Effector CD8-positive, alpha-beta T cell (primary cell): ENCODE measurements around the gene NENF.

Source experiments
- DNase-seq: peaks from one replicate; lab custom pipeline; 2025; lab: John Stamatoyannopoulos, UW

Gene NENF

DNA sequence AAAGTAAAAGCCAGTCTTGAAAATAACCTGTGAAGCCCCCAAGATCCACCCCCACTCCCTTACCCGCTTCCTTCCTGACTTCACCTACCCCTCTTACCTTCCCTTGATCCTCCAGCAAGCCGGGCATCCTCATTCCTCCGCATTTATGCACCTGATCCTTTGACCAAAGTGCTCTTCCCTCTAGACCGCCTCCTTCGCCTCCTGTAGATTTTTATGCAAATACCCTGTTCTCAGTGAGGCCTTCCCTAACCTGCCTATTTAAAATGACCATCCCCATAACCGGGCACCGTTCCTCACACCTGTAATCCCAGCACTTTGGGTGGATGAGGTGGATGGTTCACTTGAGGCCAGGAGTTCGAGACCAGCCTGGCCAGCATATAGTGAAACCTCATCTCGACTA lies 1.1 kb upstream of the NENF start:
- DNase-seq: no peak

DNA sequence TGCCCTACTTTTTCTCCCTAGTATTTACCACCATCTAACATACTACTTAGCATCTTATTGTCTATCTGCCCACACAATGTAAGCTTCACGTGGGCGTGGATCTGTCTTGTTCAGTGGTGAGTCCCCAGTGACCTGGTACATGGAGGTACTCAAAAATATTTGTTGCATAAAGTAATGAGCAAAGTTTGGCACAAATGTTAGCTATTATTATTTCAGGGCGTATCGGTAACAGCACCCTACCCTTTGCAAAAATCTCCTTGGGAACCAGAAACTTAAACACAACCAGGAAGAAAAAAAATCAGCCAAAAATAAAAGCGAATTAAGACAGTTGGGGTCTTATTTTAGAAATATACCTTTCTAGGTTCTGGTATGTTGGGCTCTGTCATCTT lies 454 bp upstream of the NENF start:
- no peak for DNase-seq

DNA sequence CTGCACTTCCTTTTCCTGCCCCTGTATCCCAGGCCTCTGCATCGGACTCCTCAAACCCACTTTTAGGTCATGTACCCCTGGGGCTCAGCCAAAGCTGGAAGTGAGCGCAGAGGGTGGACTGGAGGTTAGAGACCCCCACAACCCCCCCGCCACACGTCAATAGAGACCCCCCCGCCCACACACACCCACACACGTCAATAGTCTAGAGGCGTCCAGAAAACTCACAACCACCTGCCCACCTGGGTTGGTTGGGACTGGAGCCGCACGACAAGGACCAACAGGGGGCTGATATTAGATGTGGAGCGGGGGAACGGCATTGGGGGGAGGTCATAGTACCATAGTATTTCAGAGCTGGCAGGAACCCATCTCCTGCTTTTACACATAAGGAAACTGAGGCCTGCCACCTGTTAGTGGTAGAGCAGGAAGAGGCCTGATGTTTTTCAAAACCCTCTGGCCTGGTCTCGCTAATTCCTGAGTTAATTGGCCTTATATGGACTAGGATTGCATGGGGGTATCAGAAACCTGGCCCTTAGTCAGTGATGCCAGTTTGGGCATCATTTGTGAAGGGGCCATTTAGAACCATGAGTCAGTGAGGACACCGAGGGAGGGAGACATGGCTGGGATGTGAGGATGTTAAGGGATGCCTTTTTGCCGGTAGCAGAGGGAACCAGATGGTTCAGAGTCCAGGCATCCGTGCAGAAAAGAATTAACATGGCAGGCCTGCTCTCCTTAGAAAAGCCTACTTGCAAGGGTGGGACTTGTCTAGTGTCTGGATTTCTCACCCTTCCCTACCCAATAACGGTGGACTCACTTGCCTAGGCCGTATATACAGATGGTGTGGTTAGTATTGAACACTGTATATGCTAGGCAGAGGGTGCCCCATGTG lies 1.1 kb downstream of the NENF start:
- no peak for DNase-seq

DNA sequence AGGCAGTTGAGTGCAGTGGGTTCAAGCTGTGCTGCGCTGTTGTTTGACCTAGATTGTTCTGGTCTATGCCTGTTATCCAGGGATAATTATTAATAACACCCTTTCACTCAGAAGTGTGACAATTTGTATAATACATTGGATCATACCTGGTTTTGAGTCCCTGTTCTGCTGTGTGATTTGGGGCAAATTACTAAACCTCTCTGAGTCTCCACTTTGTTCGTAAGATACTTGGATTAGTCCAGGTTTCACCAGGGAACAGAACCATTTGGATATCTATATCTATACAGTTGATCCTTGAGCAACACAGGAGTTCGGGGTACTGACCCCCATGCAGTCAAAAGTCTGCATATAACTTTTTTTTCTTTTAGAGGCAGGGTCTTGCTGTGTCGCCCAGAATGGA lies 2.3 kb downstream of the NENF start:
- DNase-seq: no peak

DNA sequence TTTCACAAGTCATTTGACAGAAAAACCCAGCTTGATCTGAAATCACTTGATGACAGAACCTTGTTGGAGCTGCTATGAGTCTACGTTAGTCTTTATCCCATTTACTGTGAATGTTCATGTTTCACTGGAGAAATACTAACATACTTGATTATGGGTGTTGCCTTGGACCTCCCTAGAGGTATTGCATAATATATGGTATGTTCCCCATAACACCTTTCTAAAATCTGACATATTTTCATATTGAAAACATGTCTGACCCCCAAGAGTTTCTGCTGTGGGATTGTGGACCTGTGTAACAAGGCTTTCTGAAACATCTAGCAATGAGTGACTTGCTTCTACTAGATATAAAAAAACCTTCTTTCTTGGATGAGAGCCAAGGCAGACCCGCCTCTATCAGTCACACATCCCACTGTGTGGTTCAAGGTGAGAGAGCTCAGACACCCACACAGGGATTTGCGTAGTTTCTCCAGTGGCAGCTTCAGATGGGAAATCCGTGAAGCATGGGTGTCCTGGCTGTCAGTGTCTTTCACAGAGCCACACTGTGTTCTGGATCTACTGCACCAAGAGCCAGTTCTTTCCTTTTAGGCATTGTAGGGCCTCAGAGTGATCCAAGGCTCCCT lies 4.6 kb downstream of the NENF start:
- no peak for DNase-seq

DNA sequence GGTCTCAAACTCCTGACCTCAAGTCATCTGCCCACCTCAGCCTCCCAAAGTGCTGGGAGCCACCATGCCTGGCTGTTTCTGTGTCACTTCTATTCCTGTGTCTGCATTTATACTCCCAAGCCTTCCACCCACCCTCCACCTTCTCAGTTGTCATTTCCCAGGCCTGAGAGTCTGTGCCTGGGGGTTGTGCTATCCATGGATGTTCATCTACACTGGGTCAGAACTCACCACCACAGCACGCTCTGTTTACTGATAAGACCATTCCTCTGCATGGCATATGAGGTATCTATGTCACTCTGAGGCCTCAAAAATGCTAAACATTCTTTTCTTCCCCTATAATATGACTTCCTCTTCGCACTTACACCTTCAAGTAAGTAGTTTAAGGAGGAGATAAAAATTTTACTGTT lies 6.1 kb downstream of the NENF start:
- DNase-seq: no peak

DNA sequence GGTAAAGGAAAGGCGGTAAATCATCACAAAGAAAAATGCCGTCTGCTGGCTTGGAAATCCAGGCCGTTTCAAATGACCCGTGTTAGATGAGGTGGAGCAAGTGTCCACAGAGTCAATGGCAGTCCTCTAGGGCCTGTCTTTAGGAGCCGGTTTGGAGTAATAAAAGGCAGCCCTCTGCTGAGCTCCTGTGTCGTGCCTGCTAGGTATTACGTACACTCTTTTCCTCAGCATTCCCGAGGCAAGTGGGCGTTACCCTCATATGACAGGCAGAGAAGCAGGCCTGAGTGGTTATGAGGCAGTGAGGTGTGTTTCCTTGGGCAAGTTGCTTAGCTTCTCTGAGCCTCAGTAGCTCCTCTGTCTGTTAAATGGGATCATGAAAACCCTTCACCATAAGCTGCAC lies 7.7 kb downstream of the NENF start:
- no peak for DNase-seq

DNA sequence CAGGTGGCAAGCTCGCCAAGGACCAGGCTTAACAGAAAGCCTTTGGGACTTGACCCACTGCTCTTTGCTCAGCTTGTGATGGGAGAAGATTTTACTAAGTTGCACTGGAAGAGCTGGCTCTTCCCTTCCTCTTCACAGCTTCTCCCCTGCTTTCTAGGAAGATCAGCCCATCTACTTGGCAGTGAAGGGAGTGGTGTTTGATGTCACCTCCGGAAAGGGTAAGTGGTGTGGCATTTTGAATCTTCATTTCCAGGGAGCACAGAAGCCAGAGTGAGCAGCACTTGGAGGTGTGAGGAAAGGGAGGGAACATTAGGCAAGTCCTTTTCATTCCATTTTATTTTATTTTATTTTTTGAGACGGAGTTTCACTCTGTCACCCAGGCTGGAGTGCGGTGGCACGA lies 9.7 kb downstream of the NENF start:
- no peak for DNase-seq

DNA sequence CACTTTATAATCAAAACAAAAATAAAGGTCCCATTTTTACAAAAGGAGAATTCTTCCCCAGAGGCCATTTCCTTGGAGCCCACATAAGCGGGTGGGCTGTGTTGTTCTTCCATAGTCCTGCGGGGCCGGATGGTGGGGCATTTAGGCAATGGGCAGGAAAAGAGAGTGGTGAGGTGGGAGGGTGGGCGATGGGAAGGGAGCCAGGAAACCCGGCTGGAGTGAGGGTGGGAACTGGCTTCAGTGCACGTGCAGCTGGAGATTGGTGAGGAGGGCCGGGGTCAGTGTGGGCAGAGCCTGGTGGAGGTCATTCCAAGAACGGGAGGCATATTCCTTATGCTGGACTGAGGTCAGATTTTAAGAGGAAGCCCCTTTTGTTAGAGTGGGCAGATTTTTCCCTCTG lies 13.6 kb downstream of the NENF start:
- DNase-seq: no peak

DNA sequence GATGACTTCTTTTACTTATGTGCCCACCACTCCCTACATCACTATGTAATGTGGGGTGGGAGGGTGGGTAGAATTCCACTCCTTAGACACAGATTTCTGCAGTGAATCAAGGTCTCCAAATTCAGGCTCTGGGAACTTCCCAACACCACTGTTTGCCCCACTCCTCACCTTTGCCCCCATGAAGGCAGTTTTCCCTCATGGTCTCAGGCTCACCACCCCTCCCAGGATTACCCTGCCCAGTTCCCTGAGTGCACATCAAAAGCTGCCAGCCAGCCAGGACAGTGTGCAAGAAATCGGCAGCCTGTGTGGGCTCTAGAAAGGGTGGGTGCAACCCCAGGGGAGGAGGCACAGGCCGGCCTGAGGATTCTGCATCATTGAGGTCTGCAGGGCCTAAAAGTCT lies 14.8 kb downstream of the NENF start:
- no peak for DNase-seq

DNA sequence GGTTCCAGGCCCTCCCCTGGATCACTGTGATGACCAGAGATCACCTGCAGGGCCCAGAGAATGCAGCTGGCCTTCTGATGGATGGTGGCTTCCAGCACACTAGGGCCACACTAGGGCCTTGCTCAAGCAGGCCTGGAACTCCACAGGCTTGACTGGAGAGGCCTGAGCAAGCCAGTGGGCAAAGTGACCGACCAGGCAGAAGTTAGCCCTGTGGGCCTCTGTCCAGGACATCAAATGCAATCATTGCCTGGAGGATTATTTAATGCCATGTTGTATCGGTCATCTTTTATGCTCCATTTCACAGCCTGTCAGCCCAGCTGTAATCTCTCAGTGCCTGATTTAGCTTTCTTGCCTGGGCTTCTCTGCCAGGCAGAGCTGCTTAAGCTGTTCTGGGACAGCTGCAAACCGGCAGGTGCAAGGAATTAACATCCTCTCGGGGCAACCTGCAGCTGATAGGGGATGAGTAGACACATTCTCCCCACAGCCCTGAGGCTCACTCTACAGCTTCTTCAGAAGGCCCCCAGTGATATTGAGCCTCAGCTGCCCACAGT lies 17.7 kb downstream of the NENF start:
- DNase-seq: no peak

DNA sequence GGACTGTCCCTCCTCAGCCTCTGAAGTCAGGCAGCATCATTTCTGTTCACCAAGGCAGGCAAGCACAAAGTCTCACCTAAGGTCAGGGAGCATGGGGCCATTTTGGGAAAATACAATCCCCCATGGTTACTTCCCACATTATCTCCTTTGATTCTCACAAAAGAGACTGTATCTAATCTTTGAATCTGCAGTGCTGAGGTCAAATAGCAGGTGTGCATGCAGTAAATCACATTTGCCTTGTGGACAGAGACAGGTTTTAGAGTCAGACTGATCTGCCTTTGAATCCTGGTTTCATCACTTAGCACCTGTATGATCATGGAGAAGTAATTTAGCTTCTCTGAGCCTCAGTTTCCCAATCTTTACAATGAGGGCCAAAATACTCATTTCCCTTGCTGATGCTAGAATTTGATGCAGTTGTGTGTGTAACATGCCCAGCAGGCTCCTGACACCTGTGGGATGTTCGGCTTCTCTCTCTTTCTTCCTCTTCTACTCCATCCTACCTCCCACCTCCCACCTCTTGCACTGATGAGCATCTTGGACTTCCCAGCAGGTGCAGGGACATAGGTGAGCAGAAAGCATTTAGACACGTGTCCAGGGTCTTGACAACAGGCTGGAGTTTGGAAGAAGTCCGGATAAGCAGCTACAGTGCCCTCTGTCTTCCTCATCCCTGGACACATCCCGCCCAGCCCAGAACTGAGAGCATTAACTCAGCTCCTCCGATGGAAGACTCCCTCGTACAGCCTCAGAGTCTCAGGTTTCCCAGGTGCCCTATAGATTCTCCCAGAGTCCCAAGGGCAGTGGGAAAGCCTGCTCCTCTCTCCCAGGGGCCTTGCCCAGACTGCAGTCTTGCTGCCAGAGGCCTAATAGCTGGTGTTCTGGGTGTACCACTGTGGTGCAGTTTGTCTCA lies 18.9 kb downstream of the NENF start:
- no peak for DNase-seq

DNA sequence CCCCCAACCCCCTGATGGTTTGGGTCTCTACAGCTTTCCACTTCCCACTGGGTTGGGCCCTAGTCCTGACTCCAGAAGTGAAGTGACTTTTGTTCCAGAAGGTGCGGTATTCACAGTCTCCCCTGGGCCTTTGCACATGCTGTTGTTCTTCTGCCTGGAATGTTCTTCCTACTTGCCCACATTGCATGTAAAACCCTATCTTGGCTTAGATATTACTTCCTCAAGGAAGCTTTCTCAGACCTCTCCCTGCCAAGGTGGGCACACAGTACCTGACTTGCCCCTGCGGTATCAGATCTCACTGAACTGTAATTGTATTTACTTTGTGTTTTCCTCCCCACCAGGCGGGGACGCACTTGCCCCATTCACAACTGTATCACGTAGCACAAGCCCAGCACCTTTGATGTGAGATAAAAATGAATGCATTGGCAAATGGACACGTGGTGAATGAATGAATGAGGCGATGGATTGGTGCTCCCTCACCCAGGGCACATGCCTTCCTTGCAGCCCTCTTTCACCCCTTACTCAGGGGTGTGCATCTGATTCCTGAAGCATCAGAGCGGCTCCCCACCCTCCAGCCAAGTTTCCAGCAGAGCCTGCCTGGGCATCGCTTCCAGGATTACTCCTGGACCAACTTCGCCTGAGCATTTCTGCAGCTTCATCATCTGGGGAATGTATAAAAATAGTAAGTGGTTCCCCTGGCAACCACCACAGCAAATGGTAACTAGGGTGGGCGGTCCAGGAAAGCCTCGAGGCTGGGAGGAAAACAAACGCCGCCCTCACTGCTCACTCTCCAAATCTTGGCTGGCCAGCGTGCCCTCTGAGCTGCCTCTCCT lies 19.8 kb downstream of the NENF start:
- DNase-seq: no peak

DNA sequence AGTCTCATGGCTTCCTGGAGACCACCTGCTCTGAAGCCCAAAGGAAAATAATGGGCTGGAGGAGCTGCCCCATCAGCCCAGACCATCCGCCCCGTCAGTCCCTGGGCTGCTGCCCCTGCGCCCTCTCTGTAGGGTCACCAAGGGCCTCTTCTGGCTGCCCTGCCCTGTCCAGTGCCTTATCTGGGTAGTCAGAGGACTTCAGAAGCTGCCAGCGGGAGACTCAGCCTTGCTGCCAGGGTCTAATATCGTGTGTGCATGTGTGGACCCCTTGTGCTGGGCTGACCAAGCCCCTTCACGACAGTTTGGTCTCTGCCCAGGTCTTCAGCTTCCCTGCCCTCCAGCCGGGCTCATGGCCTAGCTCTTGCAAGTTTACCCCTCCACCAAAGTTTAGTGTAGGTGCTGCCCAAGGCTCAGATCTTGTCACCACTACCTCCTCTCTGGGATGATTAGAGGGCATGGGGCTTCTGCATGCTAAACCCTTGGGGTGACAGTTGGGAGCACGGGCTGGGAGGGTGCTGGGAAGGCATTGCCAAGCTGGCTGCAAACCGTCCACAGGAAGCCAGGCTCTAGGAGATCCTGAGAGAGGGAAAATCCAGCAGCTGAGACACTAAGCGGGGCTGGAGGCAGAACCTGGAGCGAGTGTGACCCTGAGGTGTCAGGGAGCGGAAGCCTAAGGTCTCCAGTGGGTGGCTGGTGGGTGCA lies 20.6 kb downstream of the NENF start:
- no peak for DNase-seq

DNA sequence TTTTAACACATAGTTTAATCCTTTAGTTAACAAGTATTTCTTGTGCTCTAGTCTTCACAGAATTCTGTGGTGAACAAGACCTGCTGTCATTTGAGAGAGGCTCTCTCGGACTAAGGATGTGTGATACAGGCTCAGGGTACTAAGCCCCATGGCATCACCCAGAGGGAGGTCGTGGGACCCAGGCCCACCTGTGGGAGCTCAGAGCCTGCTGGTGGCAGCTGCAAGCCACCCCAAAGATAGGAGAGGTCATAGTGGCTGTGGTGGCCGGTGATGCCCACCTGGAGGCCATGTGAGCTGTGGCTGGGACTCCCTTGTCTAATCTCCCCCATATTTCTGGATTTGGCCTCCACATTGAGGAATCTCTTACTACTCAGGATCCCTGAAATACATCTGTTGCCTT lies 22.0 kb downstream of the NENF start:
- DNase-seq: no peak

DNA sequence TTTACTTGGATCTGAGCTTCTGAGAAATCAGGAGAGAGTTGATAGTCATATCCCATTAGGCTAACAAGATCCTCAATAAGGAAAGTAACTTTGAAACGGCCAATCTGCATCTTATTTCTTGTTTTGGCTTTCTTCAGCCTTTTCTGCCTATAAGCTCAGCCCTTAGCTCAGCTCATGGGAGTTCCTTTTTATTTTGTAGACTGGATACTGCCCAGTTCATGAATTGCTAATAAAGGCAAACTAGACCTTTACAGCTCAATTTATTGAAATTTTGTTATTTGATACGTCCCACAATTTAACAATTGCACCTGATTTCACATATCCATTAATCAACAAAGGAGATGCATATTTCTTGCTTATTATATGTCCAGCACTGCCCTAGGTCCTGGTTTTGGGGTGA lies 22.7 kb downstream of the NENF start:
- DNase-seq: no peak

DNA sequence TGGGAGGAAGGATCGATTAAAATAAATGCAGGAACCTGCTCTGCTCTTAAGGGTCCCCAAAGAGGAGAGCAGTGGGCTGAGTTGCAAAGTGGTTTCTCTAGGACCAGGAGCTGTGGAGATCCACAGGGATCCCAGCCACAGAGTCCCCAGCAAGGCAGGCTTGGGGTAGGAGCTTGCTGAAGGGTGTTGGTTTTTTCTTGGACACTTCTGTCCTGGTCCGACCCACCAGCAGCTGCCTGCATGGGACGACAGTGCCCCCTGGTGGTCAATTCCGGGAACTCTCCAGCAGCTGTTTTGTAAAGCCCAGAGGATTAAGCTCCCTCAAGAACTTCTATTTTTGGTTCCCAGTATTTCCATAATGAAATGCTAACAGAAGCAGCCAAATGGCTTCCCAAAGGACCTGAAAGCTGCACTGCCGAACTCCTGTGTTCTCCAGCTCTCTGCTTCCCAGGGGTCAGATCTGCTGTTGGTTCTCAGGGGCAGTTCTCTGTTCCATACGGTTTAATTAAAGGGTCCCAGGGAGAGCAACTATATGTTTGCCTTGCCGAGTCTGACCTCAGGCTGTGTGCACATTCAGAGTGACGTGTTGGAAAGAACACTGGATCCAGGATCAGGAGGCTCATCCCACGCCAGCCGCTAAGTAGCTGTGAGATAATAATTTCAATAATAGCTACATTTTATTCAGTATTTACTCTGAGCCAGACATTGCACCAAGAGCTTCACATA lies 23.2 kb downstream of the NENF start:
- DNase-seq: peak; percentile 72

DNA sequence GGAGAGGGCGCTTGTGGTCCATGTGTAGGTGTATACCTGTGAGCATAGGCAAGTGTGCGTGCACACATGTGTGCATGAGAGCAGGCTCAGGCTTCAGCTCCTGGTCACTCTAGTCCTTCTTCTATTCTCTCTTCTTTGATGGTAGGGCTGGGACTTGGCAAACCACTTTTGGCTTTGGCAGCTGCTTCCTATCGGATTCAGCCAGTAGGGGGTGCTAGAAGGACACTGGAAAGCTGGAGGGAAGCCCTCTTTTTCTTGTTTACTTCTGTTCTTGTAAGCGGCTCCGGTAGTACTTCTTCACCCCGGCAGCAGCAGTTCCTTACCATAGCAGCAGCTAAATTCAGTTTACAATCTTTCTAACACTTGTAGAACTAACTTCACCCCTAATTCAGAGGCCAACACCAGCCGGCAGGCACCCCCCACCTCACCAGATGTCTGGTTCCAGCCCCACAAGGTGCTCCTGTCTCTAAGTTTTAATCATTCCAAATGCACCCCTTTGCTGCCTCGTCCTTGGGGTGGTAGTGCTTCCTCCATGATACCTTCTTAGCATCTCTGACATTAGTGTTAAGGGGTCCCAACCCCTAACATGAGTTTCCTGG lies 25.1 kb downstream of the NENF start:
- no peak for DNase-seq

DNA sequence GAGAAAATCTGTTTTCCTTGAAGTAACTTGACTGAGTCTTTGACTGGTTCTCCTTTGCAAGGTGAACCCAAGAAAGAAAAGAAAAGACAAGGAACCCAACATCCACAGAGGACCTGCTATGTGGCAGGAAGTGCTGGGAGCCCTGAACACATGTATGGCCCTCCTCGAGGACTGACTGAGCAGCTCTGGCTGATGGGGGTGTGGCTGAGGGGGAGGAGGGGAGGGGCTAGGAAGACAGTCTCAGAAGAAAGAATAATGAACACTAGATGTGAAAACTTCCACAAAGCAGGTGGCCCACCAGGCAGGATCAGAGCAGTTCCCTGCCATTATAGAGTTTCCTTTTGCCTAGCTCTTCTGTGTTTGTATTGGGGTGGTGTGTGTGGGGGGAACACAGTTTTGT lies 26.1 kb downstream of the NENF start:
- no peak for DNase-seq

DNA sequence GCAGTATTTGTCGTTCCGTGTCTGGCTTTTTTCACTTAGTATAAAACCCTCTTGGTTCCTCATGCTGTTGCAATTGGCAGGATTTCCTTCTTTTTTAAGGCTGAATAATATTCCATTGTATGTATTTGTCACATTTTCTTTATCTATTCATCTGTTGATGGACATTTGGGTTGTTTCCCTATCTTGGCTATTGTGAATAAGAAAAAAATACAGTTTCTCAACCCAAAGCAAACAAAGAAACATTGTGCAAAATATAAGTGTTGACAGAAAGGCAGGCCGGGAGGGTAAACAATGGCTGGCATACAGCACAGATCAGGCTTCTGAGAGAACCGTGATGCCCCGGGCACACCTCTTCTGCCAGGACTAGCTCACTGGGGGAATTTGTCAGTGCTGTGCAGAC lies 26.9 kb downstream of the NENF start:
- DNase-seq: no peak
